D721Med (cell line): ENCODE results near the gene RNF144B.
"Not testable (repeated sequence)": the region's sequence is repeated elsewhere in the genome, so short reads cannot be mapped to it uniquely, and the experiment has no call there.

Experiments used
- DNase-seq: peaks from one replicate; pipeline ENCODE4 v3.0.0; 2011; ENCODE audit warnings: low spot score; ENCODE audit not compliant: insufficient read length
- FAIRE-seq: peaks from 2 replicates; lab custom pipeline; 2011; peaks lifted over from hg19 to GRCh38; lab: Jason Lieb, UNC
- CTCF ChIP-seq: IDR thresholded peaks from 2 replicates; pipeline ENCODE4 v1.5.1; 2012; ENCODE audit warnings: mild to moderate bottlenecking, control low read depth; ENCODE audit not compliant: insufficient read depth; ENCODE audit errors: missing control alignments

Gene RNF144B

GRCh38 chr6:18359237-18359885 is 27.8 kb upstream of the RNF144B start:
- TF ChIP-seq CTCF: no peak

GRCh38 chr6:18360188-18360587 is 27.0 kb upstream of the RNF144B start:
- DNase-seq (no peak), FAIRE-seq (no peak)
- TF ChIP-seq CTCF: no peak

More at GRCh38 chr6:18359237-18359885, 27.8 kb upstream of the RNF144B start:
- DNase-seq: no peak
- FAIRE-seq: no peak

- FAIRE-seq: no peak
- no peak for DNase-seq
- no peak for TF ChIP-seq CTCF
Measured at GRCh38 chr6:18362058-18362561, 25.0 kb upstream of the RNF144B start.

- FAIRE-seq (no peak), DNase-seq (no peak)
Measured at GRCh38 chr6:18363746-18364145, 23.4 kb upstream of the RNF144B start.

GRCh38 chr6:18364561-18364960 is 22.6 kb upstream of the RNF144B start:
- DNase-seq: not testable (repeated sequence)

More at GRCh38 chr6:18363746-18364145, 23.4 kb upstream of the RNF144B start:
- TF ChIP-seq CTCF: no peak

GRCh38 chr6:18367371-18367770 is 19.8 kb upstream of the RNF144B start:
- TF ChIP-seq CTCF: no peak
- DNase-seq: no peak
- FAIRE-seq: no peak

More at GRCh38 chr6:18364561-18364960, 22.6 kb upstream of the RNF144B start:
- not testable (repeated sequence) for FAIRE-seq

GRCh38 chr6:18368277-18369105 is 18.7 kb upstream of the RNF144B start:
- TF ChIP-seq CTCF: no peak
- no peak for FAIRE-seq

More at GRCh38 chr6:18368277-18369105, 18.7 kb upstream of the RNF144B start:
- no peak for DNase-seq
